NCI-H1092 (cell line): ENCODE measurements around the gene STRIT1.
"Not testable (repeated sequence)": the region's sequence is repeated elsewhere in the genome, so short reads cannot be mapped to it uniquely, and the experiment has no call there.

ENCODE experiments used
- DNase-seq: peaks from one replicate; lab custom pipeline; 2025; lab: John Stamatoyannopoulos, UW

STRIT1 gene

DNA sequence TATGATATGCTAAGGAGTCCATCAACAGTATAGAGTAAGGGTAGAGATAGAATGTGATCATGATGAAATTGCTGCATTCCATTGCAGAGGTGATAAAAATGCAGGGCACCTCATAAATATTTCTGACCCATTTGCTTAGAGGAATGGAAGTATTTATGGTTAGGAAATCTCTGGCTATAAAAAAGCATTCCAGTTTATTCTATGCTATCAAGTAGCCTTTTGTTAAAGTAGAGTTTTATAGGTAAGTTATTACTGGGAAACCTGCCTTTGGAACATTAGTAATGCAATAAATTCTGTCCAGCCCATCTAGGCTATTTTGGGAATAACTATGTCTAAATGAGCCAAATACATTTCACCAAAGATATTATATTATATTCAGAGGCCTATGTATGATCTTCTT is 19.8 kb upstream of the STRIT1 start:
- DNase-seq: no peak

DNA sequence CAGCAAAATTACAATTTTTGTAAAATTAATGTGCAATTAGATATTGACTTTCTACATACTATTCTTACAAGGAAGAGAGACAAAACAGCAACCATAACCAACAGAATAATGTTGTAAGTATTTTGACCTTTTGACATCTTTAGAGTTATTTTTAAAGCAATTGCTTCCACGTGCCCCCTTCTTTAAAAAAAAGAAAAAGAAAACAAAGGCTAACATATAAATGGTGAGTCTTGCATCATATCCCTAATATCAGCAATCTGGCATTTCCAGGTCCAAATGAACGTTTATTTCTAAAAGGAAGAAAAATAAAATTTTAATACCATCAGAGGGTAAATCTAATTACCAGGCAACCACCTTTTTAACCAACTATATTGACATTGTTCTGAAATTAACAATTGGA is 19.3 kb upstream of the STRIT1 start:
- DNase-seq: no peak

DNA sequence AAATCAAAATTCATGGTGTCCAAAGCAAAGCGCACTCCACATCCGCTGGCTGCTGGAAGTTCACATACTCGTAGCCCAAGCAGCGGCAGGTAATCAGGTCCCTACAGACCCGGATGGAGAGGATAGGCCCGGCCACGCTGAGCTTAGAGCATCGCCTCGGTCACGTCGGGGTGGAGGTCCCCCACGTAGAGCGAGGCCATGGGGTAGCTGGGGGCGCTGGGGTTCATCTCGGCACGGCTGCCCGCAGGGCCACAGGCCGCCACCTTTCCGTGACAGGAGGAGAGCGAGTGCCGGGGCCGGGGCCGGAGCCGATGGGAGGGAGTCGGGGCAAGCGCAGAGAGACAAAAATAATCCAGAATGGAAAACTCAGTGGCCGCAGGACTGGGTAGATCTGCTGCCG is 16.1 kb upstream of the STRIT1 start:
- DNase-seq: no peak

DNA sequence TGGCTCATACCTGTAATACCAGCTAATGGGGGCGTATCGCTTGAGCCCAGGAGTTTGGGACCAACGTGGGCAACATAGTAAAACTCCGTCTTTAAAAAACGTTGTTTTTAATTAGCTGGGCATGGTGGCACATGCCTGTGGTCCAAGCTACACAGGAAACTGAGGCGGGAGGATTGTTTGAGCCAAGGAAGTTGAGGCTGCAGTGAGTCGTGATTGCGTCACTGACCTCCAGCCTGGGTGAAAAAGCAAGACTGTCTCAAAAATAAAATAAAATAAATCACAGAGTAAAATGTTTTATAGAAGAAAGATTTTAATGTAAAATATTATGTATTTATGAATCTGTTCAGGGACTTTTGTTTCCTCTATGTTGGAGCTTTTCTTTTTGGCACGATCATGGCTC is 15.3 kb upstream of the STRIT1 start:
- no peak for DNase-seq

DNA sequence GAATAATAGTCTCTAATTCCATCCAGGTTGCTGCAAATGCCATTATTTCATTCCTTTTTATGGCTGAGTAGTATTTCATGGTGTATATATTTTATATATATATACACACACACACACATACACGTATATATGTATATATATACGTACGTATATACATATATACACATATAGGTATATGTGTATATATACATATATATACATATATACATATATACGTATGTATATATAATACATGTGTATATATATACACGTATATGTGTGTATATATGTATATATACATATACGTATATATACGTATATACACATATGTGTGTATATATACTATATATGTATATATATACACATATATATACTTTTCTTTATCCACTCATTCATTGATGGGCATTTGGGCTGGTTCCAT is 13.7 kb upstream of the STRIT1 start:
- DNase-seq: no peak

DNA sequence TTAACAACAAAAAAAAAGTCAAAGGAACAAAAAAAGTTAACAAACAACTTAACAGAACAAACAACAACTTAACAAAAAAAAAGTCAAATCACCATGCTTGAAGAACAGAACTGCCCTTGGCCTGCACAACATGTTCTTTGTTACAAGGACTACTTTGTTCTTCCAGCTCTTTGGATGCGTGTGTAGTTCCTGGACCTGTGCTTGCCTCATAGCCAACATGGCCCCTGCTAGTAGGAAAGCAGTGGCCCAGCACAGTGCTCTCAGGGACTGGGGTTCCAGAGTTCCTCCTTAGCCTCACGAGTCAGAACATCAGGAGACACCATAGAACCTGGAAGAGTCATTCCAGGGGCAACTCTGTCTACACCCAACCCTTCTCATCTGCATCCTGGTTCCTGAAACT is 10.9 kb upstream of the STRIT1 start:
- DNase-seq: no peak

DNA sequence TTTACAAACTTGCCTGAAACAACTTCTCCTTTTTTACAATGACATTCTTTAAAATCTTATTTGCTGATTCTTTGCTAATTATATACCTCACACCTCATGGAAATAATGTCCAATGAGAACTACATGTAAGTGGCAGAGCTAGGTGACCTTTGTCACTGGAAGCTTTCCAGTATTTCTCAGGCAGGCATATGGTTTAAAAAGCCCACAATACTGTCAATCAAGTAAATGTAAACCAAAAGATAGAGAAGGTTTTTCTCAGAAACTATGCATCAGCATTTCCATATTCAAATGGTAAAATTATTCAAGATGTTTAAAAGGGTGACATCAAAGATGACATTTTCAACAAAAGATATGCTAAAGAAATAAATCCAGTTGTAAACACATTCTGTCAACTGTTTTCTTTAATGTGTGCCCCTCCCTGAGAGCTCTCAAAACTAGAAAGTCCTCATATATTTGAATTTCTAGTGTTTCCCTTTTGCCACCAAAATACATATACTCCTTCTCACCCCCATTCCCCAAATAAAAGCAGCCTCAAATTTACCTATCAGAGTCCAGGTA is 10.1 kb upstream of the STRIT1 start:
- no peak for DNase-seq

DNA sequence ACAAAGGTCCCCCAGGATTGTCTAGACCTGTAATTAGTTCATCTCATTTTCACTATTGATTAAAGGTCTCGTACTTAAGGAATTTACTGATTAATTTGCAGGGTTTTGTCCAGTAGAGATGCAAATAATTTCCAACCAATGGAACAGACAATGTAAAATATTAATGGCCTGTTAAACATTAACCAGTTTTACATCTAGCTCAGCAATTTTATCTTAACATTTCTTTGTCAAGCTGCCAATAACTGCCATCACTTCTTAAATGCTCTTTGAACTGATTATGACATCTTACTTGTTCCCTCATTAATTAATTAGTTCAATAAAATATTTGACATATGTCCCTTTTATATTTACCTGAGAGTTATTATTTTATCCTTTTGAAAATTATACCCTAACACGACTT is 9.4 kb upstream of the STRIT1 start:
- no peak for DNase-seq

DNA sequence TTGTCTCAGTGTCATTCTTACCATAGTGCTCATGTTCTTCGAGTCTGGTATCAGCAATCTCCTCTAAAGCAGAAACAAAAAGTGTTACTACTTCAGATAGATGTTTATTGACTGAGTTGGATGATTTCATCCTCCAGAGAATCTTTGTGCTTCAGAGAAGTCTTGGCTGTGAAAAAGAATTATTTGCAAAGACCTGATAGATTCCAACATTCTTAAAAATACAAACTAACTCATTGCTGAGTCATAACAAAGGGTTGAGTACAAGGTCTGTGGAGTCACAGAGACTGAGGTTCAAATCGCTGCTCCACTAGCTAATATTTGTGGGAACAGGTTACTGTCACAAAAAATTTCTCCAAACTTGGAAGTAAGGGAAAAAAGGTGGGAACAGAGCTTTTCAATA is 9.0 kb upstream of the STRIT1 start:
- DNase-seq: no peak

DNA sequence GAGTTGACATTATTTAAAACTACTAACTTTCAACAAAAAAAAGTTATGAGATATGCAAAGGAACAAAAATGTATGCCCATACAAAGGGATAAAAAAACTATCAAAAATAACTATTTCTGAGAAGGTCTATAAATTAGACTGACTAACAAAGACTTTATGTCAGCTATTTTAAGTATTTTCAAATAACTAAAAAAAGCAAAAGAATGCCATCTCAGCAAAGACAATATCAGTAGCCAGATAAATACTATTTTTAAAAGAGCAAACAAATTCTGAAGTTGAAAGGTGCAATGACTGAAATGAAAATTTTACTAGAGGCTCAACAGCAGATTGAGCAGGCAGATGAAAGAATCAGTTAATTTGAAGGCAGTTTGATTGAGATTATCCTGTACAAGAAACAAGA is 3.6 kb upstream of the STRIT1 start:
- no peak for DNase-seq

DNA sequence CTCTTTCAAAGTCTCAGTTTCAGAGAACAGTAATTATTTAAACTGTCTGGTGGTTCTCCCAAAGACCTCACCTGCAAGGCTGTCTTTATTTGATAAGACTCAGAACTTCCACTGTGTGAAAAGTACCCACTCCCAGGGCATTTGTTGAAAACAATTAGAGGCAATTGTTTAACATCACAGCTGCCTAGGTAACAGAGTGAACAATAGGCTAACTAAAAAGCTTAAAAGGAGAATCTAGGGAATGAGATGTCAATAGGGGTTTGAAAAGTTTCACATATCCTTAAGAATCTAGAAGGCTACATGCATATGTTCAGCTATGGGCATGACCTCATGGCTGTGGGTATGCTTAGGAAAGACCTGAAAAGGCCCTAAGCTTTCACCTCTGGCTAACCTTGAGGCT is 2.9 kb upstream of the STRIT1 start:
- no peak for DNase-seq

DNA sequence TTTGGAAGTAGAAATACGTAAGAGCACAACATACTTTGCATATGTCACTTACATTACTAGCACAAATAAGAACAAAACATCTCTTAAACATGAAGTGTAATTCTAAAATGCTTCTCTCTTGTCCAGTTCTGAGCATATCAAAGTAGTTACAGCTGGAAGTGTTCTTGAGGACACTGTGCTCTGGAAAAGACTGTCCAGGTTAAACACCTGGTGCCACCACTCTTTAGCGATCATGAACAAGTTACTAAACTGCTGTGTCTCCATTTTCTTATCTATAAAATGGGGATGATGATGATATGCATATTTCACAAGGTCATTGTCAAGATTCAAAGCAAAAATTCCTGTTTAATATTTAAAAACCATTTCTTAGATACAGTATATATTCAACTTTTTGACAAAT is 790 bp downstream of the STRIT1 start:
- no peak for DNase-seq

DNA sequence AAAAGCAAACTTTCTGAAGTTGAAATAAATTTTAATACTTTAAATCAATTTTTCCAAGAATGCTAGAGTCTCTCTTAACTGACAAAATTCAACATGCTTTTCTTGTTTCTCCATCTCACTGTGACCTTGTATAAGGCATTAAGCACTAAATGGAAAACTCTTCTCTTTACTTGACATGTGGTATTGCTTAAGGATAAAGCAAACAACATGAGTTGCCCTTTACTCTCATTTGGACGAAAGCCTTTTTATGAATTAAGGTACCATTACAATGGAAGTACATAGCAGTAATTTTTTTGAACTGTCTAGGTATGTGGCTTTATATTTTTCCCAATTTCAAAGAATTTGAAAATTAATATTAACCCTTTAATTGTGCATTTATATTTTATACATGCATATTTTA is 1.4 kb downstream of the STRIT1 start:
- no peak for DNase-seq

DNA sequence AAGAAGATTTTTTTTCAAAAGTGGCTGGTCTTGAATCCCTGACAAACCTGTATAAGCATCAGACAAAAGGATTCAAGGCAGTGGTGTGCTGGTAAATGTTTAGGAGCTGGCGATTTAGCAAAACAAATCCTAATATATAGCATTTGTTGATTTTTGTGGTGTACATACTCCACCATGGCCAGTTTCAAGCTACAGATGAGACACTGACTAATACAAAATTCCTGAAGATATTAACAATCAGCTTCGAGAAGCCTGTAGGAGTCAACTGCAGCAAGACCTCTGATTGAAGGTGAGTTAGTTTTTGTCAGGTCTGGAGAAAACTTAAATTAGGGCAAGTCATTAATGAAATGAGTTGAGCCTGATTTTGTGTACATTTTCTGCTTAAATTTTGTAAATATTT is 6.7 kb downstream of the STRIT1 start:
- no peak for DNase-seq

DNA sequence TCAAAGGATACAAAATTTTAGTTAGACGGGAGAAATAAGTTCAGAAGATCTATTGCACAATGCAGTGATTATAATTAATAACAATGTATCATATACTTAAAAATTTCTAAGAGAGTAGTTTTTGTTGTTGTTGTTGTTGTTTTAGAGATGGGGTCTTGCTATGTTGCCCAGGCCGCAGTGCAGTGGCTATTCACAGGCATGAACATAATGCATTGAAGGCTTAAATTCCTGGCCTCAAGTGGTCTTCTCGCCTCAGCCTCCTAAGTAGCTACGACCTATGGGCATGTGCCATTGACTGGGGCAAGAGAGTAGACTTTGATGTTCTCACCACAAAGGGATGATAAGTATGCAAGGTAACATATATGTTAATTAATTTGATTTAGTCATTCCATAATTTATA is 7.5 kb downstream of the STRIT1 start:
- no peak for DNase-seq

DNA sequence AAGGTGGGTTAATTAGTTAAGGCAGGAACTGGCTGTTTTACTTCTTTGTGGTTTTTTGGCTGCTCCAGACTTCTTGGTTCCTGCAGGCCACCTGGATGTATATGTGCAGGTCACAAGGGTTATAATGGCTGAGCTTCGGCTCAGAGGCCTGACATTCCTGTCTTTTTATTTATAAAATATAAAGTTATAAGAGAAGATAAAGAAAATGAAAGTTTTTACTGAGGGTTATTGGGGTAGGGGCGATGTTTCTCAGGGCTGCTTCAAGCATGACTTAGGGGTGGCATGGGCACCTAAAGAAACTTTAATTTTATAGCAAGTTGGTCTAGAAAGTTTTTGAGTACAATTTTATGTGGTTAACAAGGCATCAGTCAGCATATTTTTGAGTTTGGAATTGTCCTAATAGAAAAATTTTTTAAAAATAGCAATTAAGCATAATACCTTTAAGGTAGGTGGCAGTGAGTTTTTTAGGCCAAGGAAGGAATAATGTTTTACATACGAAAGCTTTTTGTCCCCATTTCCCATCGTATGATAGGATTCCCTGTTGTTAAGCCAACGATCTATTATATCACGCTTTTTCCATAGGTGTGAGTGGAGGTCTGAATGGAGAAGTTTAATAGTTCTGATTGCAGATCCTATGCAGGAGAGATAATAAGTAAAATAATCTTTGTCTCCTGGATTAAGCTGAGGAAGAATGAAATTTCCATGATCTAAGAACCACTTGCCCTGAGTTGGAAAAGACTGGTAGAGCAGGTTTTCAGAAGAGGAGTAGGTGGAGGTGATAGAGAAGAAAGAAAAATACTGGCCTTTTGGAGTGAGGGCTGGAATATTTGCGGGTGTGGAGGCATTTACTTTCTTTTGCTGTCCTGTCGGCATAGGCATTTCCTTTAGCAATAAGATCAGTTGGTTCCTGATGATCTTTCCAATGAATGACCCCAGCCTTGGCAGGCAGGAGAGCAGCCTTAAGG is 10.1 kb downstream of the STRIT1 start:
- no peak for DNase-seq

DNA sequence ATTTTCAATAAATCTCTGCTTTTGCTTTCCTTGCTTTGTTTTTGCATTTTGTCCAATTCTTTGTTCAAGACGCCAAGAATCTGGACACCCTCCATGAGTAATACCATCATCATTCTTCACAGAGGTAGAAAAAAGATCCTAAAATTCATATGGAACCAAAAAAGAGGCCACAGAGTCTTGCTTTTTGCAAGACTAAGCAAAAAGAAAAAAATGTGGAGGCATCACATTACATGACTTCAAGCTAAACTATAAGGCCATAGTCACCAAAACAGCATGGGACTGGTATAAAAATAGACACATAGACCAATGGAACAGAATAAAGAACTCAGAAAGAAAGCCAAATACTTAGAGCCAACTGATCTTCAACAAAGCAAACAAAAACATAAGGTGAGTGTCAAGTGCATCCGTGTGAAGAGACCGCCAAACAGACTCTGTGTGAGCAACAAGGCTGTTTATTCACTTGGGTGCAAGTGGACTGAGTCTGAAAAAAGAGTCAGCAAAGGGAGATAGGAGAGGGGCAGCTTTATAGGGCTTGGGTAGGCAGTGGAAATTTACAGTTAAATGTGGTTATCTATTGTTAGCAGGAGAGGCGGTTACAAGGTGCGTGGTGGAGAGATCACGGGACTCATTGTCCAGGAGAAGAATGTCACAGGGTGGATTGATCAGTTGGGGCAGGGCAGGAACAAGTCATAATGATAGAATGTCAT is 10.9 kb downstream of the STRIT1 start:
- DNase-seq: no peak

DNA sequence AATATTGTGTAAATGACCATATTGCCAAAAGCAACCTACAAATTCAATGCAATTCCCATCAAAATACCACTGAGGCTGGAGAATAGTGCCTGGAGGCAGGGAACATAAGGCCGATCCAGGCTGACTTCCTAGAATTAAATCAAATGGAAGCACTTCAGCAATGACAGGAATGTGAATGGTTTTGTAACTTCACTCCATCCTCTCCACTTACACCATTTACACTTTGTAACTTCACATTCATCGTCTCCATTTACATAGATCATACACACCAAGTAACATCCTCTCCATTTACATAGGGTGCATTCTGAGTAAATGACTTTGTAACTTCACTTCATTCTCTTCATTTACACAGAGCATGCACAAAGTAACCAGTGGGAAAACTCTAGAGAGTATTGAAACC is 11.6 kb downstream of the STRIT1 start:
- DNase-seq: no peak

DNA sequence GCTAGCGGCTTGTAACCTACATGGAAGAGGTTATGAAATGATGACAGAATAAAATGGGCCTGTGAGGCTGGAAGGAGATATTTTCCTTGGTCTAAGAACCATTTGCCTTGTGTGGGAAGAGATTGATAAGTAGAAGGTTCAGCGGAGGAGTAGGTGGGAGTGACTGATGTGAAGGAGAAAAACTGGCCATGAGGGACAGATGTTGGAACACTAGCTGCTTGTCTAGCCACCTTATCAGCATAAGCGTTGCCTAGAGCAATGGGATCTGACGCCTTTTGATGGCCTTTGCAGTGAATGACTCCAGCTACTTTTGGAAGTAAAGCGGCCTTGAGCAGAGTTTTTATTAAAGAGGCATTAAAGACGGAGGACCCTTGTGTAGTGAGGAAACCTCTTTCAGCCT is 17.4 kb downstream of the STRIT1 start:
- not testable (repeated sequence) for DNase-seq

DNA sequence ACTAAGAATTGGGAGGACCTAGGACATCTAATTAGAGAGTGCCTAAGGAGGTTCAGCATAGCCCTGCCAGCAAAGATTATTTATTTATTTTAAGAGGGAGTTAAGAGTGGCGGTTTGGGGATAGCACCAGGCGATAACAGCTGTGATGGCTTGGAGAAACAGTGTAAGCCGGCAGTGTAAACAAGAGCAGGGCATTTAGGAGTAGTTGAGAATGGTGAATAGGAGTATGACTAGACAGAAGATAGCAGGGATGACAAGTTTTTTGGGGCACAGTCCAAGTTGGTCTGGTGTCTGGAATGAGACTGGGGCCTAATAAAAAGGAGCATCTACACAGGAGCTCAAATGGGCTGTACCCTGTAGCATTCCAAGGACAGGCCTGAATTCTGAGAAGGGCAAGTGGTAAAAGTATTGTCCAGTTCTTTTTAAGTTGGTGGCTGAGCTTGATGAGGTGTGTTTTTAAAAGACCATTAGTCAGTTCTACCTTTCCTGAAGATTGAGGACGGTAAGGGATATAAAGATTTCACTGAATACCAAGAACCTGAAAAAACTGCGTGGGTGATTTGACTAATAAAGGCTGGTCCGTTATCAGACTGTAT is 18.2 kb downstream of the STRIT1 start:
- DNase-seq: not testable (repeated sequence)

DNA sequence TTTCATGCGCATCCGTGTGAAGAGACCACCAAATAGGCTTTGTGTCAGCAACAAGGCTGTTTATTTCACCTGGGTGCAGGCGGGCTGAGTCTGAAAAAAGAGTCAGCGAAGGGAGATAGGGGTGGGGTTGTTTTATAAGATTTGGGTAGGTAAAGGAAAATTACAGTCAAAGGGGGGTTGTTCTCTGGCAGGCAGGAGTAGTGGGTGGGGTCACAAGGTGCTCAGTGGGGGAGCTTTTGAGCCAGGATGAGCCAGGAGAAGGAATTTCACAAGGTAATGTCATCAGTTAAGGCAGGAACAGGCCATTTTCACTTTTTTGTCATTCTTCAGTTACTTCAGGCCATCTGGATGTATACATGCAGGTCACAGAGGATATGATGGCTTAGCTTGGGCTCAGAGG is 19.0 kb downstream of the STRIT1 start:
- DNase-seq: not testable (repeated sequence)

DNA sequence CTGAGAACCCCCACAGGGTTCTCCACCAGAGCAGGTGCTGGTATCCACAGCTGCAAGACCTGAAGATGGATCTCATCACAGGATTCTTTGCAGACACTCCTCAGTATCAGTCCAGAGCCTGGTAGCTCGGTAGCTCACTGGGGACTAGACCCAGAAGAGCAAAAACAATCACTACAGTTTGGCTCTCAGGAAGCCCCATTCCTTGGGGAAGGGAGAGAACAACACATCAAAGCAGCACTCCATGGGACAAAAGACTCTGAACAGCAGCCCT is 22.2 kb downstream of the STRIT1 start:
- no peak for DNase-seq
